ENCODE data around the gene BTF3.

- TF ChIP-seq TCF12 (IDR thresholded peaks at IDR 0.05; ENCODE audit: low read depth) (no peak), MAX (IDR thresholded peaks at IDR 0.05) (no peak), ZBTB7A (IDR thresholded peaks at IDR 0.05; ENCODE audit: low read depth) (no peak)
These were observed 8.8 kb downstream of the BTF3 start for GRCh38 chr5:73507062-73507461.

Measured in Ishikawa (cell line).